NCI-H2171 (cell line): ENCODE measurements around the gene RNF8.

Experiments used
- DNase-seq: peaks from one replicate; lab custom pipeline; 2025; lab: John Stamatoyannopoulos, UW

The RNF8 gene

DNA sequence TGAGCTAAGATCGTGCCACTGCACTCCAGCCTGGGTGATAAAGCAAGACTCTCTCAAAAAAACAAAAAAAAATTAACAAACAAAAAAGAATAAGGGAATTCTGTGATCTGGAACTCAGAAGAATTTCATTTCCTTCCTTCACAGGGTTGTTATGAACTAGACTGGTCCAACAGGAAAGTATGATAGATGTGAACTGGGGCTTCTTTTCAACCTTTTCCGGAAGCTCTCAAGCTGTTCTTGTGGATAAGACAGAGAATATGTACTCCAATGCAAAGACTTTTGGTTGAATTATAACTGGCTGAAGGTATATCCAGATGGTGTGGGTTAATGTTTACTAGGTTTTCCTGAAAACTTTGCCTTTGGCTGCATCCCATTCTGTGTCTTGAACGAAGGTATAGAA lies 5.3 kb downstream of the RNF8 start:
- DNase-seq, result no peak

DNA sequence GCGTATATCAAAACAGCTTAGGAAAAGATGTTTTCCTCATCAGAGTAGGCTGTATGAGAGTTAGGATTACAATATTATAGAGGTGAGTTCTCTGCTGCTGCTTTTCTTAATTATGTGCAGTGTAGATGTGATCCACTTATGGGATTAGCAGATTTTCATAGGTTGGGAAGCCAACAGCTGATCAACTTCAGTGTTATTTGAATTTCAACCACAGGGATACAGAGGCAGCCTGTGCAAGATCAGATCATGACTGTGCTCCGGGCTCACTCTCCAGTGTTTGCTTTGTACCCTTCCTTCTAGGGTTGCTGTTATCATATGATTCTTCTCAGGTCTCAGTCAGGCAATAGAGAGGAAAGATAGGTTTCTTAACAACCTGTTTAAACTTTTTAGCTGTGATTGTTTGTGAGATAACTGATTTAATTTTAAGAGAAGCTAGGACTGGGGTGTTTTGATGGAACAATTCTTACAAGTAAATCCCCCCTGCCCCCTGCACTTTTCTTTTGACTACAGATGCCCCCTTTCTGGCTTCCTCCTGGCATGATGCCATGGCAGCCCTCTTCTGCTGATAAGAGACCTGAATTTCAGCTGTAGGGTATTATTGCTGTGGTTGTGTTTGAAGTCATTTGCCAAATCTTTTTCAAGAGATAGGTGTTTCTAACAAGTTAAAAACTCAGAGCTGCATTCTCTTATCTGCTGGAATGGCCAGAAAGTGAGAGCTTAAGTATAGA lies 8.5 kb downstream of the RNF8 start:
- no peak for DNase-seq

DNA sequence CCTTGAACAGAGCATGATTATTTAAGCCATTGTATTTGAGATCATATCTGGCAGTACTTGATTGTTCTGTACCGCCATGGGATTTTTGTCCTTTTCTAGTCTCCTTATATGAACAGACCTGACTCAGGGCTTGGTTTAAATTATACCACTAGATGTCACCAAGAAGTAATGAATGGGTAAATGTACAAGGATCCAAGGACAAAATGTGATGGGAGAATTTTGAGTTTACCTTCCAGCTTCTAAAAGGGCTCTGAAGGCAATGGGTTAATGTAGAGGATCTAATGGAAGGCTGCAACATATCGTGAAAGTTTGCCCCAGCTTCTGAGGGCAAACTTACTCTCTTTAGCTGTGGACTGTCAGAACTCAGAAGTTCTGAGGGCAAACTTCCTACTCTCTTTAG lies 12.0 kb downstream of the RNF8 start:
- DNase-seq, result no peak

DNA sequence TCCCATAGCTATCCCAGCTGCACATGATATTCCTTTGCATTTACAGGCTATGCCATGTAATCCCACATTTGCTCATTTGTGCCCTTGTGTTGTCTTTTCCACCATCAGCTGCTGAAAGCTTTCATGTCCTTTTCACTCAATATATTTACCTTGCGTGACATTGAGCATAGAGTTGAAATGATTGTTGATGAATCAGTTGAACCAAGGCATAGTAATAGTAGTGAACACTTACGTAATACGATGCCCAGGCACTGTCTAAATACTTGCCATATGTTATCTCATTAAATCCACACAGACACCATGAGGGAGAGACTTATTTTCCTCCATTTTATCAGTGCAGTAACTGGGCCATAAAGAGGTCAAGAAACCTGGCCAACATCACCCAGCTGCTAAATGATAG lies 13.1 kb downstream of the RNF8 start:
- peak; percentile 18 for DNase-seq

DNA sequence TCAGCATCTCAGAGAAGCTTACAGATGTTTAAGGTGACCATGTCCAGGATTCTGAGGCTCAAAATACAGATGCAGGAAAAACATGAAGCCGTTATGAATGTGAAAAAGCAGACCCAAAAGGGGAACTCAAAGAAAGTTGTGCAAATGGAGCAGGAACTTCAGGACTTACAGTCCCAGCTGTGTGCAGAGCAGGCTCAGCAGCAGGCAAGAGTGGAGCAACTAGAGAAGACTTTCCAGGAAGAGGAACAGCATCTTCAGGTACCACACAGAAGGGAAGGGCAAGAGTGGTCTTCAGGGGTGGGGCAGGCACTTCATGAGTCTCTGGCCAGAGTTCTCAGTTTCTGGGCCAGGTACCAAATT lies 15.2 kb downstream of the RNF8 start:
- no peak for DNase-seq

DNA sequence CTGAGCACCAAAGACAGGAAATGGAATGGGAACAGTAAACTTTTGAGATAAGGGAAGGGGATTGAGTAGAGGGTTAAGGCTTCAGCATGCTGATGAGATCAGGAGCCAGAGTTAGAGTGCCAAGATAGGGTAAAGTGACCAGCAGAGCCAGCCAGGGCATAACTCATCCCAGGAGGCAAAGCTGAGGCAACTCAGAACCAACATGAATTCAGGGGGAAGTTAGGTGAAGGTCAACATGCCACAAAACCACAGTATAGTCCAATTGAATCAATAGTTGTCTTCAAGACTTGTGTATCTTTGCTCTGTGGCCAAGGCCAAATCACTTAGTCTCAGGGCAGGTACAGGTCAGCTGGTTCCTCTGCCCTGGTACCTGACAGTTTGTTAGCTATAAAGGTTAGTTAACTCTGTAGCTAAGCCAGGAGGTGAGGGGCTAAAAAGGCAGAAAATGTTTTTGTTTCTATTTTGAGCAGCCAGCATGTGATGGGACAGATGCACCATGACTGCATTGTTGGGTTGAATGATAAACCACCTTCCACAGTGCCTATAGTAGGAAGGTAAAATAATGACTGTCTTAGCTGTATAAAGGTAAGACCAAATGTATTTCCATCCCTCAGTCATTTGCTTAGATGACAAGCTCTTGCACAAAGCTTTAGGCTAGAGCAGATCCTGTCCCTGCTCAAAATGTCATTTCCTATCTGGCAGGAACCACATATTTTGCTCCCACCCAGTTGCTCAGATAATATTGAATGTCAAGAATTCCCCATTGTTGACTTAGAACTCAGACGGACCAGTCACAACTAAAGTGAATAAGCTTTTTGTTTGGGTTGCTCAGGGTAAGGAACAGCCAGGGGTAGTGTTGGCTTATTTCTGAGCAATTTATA lies 15.8 kb downstream of the RNF8 start:
- DNase-seq, result no peak

DNA sequence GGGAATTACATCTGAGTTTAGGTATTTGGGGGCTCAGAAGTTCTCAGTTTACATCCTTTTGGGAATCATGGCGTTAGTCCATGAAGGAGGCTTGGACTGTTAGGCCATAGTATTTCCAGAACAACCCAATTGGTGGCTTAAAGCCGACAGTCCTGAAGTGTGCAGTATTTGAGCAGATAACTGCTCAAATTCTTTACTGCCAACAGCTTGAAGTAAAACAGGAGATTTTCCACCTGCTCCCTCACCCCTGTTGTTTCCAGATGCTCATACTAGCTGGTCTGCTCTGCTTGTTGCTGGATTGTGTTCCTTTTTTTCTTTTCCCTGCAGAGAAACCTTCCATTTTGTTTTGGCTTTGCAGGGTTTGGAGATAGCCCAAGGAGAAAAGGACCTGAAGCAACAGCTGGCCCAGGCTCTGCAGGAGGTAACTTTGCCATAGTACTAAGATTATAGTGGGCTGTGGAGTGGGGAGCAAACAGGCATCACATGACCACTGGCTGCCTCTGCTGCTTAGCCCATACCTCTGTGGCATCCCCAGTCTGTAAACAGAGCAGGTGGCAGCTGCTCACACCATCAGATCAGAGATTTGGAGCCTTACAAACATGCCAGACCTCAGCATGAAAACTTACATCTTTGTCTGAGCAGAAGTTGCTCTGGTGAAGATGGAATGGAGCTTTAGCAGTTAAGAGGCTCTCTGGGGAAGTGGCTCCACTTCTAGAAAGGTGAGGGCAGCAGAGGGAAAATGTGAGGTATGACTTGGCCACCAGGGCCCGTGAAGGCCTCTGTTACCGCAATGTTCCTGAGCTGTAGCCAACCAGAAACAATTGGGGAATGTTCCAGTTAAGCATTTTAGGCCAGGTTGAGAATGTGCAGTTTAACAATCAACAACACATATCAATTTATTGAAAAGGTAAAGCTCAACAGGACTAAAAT lies 17.6 kb downstream of the RNF8 start:
- DNase-seq, result peak; percentile 57

DNA sequence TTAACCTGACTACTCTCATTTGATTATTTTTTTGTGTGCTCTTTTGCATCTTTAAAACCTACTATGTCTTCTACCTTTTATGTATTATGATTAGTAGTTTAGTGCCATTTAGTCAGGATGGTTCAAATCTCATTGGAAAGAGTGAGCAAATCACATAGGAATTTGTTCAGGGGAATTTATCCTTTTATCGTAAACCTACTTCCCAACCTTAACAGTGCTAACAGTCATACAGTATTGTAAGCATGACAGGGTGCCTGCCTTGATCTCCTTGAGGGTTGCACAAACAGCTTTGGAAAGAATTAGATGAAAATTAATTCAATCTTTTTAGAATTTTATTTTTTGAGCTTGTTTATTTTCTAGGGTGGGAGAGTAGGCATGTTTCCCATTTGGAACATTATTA lies 18.3 kb downstream of the RNF8 start:
- DNase-seq, result no peak

DNA sequence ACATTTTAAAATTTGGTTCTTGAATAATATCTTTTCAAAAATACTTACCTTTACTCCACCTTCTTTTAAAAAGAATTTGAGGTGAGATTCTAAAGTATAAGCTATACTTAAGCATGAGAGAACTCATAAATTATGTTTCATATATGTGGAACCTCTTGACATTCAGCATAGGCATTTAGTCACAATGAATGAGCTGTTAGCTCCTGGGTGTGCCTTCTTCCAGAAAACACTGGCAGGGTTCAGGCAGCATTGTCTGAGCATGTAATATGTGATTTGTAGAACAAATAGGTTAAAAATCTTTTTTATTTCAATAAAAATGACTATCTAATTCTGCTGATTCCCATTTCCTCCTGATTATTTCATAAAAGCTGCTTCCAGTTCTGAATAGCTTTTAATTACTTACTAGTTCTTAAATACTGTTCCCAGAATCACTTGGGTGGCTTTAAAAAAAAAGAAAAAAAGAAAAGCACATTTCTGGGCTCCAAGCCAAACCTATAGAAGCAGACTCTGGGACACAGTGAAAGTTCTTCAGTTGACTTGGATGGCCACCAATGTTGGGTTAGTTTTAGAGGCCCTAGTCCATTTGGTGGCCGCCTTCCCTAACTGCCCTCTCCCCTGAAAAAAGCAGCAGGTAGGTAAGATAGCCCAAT lies 20.2 kb downstream of the RNF8 start:
- peak; percentile 25 for DNase-seq

DNA sequence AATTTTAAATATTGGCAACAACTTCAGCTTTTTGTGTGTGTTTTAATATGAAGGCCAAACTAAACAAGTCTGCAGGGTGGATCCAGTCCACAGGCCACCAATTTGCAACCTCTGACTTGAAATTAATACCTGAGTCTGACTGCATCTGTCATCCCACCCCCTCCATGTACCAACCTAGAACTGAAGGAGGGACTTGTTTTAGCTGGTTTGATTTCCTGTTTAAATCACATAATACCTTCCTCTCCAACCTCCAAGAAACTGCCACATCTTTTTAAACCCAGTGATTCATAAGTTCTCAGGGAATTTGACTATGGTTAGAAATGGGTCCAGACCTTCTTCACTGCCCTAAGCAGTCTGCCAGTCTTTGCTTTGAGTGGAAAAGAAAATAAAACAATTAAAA lies 21.6 kb downstream of the RNF8 start:
- no peak for DNase-seq

DNA sequence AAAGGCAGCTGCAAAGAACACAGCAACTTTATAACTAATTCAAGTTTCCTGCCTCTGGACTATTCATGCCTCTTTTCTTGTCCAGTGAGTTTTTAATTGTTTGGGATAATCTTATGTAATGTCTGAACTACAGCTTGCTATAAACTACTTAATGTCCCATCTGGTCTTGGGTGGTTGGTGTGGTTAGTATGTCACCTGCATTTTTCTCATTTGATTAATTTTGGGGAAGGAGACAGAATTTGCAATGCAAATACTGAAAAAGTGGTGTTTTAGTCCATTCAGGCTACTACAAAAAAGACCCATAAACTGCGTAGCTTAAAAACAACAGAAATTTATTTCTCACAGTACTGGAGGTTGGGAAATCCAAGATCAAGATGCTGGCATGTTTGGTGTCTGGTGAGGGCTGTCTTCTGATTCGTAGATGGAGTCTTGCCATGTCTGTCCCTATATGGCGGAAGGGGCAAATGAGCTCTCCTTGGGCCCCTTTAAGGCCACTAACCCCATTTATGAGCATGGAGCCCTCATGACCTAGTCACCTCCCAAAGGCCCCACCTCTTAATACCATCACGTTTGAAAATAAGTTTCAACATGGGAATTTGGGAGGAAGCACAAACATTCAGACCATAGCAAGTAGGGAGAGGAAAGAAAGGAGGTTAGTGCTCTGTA lies 22.4 kb downstream of the RNF8 start:
- DNase-seq, result no peak

DNA sequence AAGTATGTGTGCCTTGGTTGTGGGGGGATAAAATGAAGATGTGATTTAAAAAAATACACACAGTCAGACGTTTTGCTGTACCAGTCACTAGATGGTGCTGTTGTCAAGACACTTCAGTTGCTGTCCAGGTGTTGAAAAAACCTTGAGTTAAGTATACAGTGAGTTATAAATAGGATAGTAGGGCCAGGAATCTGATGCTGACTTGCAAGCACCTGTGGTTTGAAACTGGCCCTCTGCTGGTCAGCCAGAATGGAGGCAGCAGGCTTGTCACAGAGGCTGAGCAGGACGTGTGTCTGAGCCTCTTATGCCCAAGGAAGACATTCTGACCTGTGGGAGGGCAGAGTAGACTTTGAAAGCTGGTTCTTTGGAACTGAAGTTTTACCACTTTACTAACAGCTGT lies 27.8 kb downstream of the RNF8 start:
- DNase-seq, result peak; percentile 46

DNA sequence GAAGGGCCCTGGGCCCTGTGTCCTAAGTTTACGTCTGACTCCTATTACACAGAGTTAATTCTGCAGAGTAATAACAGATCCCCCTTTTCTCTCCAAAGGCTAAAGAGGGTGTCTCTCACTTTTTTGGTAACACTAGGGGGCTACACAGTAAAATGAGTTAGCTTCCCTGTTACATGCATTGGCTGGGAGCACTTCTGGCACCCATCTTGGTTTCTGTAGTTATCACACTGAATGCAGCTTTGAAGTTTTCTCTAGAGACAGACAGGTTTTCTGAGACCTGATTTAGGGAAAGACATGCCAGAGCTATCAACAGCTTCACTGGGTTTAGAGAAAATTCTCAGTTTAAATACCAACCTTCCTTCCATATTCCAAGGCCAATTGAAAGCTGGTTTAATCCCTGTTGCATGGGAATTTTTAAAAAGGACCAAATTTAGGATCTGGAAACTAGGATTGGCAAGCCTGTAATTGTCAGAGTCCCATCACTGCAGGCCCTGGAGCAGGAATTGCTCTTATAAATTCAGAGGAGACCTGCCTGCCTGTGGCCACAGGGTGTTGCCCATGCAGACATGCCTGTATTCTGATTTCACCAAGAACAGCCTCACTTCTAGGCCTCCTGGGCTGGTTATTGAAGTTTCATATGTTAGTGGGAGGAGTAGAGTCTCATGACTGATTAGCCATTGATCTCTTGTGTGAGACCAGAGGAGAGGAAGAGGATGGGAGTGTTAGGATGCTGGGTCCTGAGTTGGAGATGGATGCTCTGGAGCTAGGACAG lies 29.4 kb downstream of the RNF8 start:
- DNase-seq, result no peak

DNA sequence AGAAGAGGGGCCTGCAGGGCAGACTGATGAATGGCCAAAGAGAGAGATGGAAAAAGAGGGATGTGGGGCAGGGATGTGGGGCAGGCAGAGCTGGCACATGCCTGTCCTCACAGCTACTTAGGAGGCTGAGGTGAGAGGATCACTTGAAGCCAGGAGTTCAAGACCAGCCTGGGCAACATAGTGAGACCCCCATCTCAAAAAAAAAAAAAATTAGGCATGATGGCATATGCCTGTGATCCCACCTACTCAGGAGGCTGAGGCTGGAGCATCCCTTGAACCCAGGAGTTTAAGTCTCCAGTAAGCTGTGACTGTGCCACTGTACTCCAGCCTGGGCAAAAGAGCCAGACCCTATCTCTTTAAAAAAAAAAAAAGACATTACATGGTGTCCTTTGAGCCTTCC lies 34.8 kb downstream of the RNF8 start:
- no peak for DNase-seq

DNA sequence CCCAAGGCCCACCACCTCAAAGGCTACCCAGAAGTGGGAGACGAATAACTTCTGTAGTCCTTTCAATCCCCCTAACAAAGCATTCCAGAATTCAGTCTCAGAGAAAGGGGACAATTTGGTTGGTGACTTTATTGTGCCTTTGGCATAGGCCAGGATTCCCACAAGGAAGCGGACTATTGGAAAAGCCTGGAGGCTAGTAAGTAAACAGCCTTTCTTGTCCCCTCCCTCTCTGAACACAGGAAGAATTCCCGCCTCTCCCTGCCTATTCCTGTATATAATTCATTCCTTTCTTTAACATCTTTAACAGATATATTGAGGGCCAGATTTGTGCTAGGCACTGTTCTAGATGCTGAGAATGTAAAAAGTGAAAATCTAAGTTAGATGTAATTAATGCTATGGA lies 36.1 kb downstream of the RNF8 start:
- no peak for DNase-seq

DNA sequence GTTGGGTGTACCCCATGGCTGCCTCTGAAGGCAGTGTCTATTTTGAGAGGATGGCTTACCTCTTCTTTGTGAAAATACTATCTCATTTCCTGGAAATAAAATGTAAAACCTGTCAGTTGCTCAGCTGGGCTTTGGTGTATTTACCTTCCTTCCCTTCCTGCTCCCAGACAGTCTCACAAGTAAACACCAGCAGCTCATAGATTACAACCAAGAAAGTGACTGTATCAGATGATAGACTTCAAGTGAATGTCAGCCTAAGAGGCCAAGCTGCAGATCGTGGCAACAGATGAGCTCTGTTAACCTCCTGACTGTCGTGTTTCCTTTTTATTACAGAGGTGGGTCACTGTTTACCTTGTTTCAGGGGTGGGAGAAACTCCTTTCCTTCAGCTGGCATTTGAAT lies 37.3 kb downstream of the RNF8 start:
- DNase-seq, result no peak

DNA sequence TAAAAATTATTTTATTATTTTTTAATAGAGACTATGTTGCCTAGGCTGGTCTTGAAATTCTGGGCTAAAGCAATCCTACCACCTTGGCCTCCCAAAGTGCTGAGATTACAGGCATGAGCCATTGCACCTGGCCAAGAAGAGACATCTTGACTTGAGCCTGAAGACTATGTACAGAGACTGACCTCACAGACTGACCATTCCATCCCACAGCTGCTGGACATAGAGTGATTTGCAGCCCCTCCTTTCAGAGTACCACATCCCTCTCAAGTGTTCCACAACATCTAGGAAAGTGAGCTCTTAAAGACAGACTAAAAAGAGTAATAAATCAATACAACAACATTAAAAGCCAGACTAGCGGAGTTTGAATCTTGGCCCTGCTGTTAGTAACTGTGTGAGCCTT lies 39.0 kb downstream of the RNF8 start:
- no peak for DNase-seq

DNA sequence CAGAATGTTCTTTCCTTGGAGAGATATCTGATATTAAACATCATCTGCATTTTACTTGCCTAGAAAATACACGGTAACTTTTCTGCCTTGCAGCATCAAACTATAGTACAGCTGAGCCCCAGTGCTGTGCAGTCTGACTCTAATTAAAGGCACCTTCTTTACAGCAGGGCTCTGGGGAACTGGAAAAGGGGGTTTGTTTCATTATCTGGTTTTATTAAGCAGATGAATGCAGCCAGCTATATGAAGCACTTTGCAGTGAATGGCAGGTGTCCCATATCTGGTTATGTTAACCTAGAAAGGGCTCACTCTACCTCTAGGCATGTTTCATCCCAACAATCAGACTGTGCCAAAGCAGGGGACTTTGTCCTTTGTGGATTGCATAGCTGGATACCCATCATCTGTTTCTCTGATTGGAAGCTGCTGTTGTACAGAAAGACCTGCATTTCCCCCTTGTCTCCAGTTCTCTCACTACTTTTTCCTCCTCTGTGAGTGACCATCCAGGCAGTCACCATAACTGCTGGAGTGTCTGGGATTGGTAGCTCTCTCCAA lies 39.7 kb downstream of the RNF8 start:
- no peak for DNase-seq

DNA sequence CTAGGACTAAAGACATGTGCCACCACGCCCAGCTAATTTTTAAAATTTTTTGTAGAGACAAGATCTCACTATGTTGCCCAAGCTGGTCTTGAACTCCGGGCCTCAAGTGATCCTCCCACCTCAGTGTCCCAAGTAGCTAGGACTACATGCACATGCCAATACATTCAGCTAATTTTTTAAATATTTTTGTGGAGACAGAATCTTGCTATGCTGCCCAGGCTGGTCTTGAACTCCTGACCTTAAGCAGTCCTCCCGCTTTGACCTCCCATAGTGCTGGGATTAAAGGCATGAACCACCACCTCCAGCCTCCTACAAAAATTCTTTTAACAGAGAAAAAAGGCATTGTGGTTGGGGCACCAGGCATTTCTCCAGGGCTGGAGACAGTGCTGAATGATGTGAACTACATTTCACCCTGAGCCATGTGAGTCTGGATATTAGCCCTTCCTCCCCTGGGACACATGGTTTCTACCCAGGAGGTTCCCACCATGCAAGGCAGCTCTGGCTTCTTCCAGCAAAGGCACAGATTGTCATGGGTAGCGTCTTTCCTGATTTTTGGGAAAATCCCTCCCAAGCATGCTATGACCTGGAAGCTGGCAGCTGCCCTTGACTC lies 42.9 kb downstream of the RNF8 start:
- no peak for DNase-seq

DNA sequence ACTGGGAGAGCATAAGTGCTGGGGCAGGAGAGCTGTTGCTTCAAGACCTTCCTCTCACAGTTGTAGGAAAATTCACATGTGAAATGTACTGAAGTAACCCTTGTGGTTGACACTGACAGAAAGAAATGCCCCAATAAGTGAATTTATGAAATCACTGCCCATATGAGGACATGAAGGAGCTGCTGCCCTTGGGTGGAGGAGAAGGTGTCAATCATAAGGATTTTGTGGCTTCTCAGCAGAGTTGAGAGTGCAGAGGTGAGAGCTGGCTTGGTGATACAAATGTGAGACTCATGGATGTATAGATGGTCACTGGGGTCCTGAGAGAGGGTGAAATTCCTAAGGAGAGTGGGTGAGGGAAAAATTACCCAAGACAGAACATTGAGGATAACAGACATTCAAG lies 45.3 kb downstream of the RNF8 start:
- DNase-seq, result no peak
